GM23248 (cell line): ENCODE results near the gene AGER. TPM values are rescaled to one million over a fixed set of nuclear protein-coding genes. Genes with fewer than 3 reads are reported as not detected.
"Not testable (repeated sequence)": the region's sequence is repeated elsewhere in the genome, so short reads cannot be mapped to it uniquely, and the experiment has no call there.

Source experiments
- DNase-seq: peaks from one replicate; pipeline ENCODE4 v3.0.0-alpha.2; 2015
- H2AFZ ChIP-seq: fragments of 200-600 bp; sonication (generic); 2 replicates; pipeline ENCODE4 v1.6.1; 2016; ENCODE audit warnings: antibody characterized with exemption
- H3F3A ChIP-seq: fragments of 200-600 bp; sonication (generic); 2 replicates; pipeline ENCODE4 v1.6.1; 2016; ENCODE audit warnings: mild to moderate bottlenecking, antibody characterized with exemption, mixed run types; ENCODE audit not compliant: insufficient read depth
- H3K27ac ChIP-seq: fragments of 200-600 bp; sonication (generic); 2 replicates; pipeline ENCODE4 v1.5.1; 2016; ENCODE audit warnings: mild to moderate bottlenecking
- H3K27me3 ChIP-seq: fragments of 200-600 bp; sonication (generic); replicated peaks from 2 replicates; pipeline ENCODE4 v1.6.1; 2016; ENCODE audit warnings: mild to moderate bottlenecking; ENCODE audit not compliant: insufficient read depth
- H3K36me3 ChIP-seq: fragments of 200-600 bp; sonication (generic); 2 replicates; pipeline ENCODE4 v1.6.1; 2016; ENCODE audit warnings: low read depth, mild to moderate bottlenecking
- H3K4me1 ChIP-seq: fragments of 200-600 bp; sonication (generic); 2 replicates; pipeline ENCODE4 v1.6.1; 2016; ENCODE audit warnings: mild to moderate bottlenecking; ENCODE audit not compliant: insufficient read depth
- H3K4me2 ChIP-seq: fragments of 200-600 bp; sonication (generic); one replicate; pipeline ENCODE4 v1.6.1; 2016; ENCODE audit warnings: mild to moderate bottlenecking; ENCODE audit not compliant: unreplicated experiment
- H3K4me3 ChIP-seq: fragments of 200-600 bp; sonication (generic); 2 replicates; pipeline ENCODE4 v1.5.1; 2016; ENCODE audit warnings: mild to moderate bottlenecking
- H3K79me2 ChIP-seq: fragments of 200-600 bp; sonication (generic); 2 replicates; pipeline ENCODE4 v1.6.1; 2016; ENCODE audit warnings: mild to moderate bottlenecking; ENCODE audit not compliant: insufficient read depth
- H3K9ac ChIP-seq: fragments of 200-600 bp; sonication (generic); 2 replicates; pipeline ENCODE4 v1.6.1; 2016; ENCODE audit warnings: mild to moderate bottlenecking
- H3K9me2 ChIP-seq: fragments of 200-600 bp; sonication (generic); 2 replicates; pipeline ENCODE4 v1.6.1; 2016; ENCODE audit warnings: mixed run types, mild to moderate bottlenecking, moderate library complexity; ENCODE audit not compliant: insufficient read depth
- H3K9me3 ChIP-seq: fragments of 200-600 bp; sonication (generic); one replicate; pipeline ENCODE4 v1.6.1; 2017; ENCODE audit warnings: low read depth
- H4K20me1 ChIP-seq: fragments of 200-600 bp; sonication (generic); 2 replicates; pipeline ENCODE4 v1.6.0; 2016; ENCODE audit not compliant: insufficient read depth
- EZH2 ChIP-seq: fragments of 200-600 bp; sonication (generic); IDR thresholded peaks from 2 replicates; pipeline ENCODE4 v1.6.1; 2018; ENCODE audit warnings: antibody characterized with exemption, mild to moderate bottlenecking; ENCODE audit not compliant: insufficient read depth, poor library complexity, severe bottlenecking
- EZH2phosphoT487 ChIP-seq: fragments of 200-600 bp; sonication (generic); IDR thresholded peaks from 2 replicates; pipeline ENCODE4 v1.6.1; 2018; ENCODE audit warnings: antibody characterized with exemption, moderate library complexity, mild to moderate bottlenecking, low read depth; ENCODE audit not compliant: insufficient read depth
- WGBS, 2 experiments: methylation state at CpG; one replicate each; pipeline ENCODE4 v1.1.6; 2015 to 2017; ENCODE audit warnings: low lambda C conversion rate in 2 of 2, low coverage in 1 of 2; ENCODE audit errors: missing lambda C conversion rate in 2 of 2; 5-methylcytosine and 5-hydroxymethylcytosine counted together
- in situ Hi-C: fragments of 300-500 bp; cut with MboI; formaldehyde crosslinking; loops from 2 replicates; pipeline ENCODE4 v1.15.0; 2020
- polyA plus RNA-seq: library from polyadenylated mRNA; unstranded; fragments of >200 nt; fragmentation: Nextera tagmentation; extraction: Ambion mirVana; gene quantifications from 2 replicates; pipeline ENCODE4 v1.2.1, GENCODE V29; 2016
- total RNA-seq: library from RNA; depleted of rRNA; stranded (reverse); fragments of >200 nt; shearing (Covaris generic); gene quantifications from 2 replicates; pipeline ENCODE4 v1.2.3, GENCODE V29; 2014

AGER gene
- total and polyA plus RNA-seq, 2 experiments from 2014 or later: 0.22 to 1.4 TPM

GRCh38 chr6:32194388-32194787 lies 10.3 kb upstream of the AGER start:
- H3K4me1 ChIP-seq: peaks cover 28% of the 10 kb centered on the region
- peak overlapping the region; percentile 80; the same call in 1 of the 2 replicates for H3K4me3 ChIP-seq
- in situ Hi-C loops: no loop called here
- H3K9ac ChIP-seq: peak overlapping the region; percentile 89
- H3K4me2 ChIP-seq: peak overlapping the region; percentile 95
- peaks cover 12% of the 10 kb centered on the region for H3K79me2 ChIP-seq
- H3K27ac ChIP-seq: peak overlapping the region; percentile 91
- H3K36me3 ChIP-seq: no peaks in the 10 kb centered on the region
- no peaks in the 10 kb centered on the region for H3K9me3 ChIP-seq
- no peak for DNase-seq
- TF ChIP-seq EZH2phosphoT487 (no peak), EZH2 (no peak)
- peaks cover 13% of the 10 kb centered on the region for H3F3A ChIP-seq
- H4K20me1 ChIP-seq: no peaks in the 10 kb centered on the region
- no peaks in the 10 kb centered on the region for H3K9me2 ChIP-seq
- no peaks in the 10 kb centered on the region for H3K27me3 ChIP-seq
- H2AFZ ChIP-seq: peak overlapping the region; percentile 78; the same call in 1 of the 2 replicates
- 99% methylated on average over 4 of the region's 4 CpGs for WGBS, 2 experiments

- H3K4me3 ChIP-seq, in situ Hi-C loops, DNase-seq, H3K27me3 ChIP-seq, H3K9me3 ChIP-seq, H3K9me2 ChIP-seq, H3K36me3 ChIP-seq, H4K20me1 ChIP-seq: not testable (repeated sequence)
- H3K9ac ChIP-seq: peak overlapping the region; percentile 46; the same call in 1 of the 2 replicates
- peak overlapping the region; percentile 31 for H3K4me2 ChIP-seq
- 86 to 87% methylated on average over 13 of the region's 13 CpGs for WGBS, 2 experiments
- peak overlapping the region; percentile 24; the same call in 1 of the 2 replicates for H3K27ac ChIP-seq
- H3K4me1 ChIP-seq: peaks cover 28% of the 10 kb centered on the region
- peaks cover 13% of the 10 kb centered on the region for H3F3A ChIP-seq
- peak overlapping the region; percentile 77 for H2AFZ ChIP-seq
- peaks cover 24% of the 10 kb centered on the region for H3K79me2 ChIP-seq
These were observed 9.0 kb upstream of the AGER start for GRCh38 chr6:32193096-32193495.

GRCh38 chr6:32192608-32193039 lies 8.6 kb upstream of the AGER start, which contains the start of gene GPSM3:
TSS of gene GPSM3 (minus strand) at chr6:32192643. CDS start at chr6:32192513, 130 bp downstream.
- Histone ChIP-seq H3K9me3 (no peaks in the 10 kb centered on the region), H3K4me1 (peaks cover 28% of the 10 kb centered on the region), H3K4me2 (peak within 1 kb of the TSS; percentile 31), H3K9ac (peak within 1 kb of the TSS; percentile 46), H3K9me2 (no peaks in the 10 kb centered on the region), H3F3A (peaks cover 17% of the 10 kb centered on the region), H3K79me2 (peaks cover 29% of the 10 kb centered on the region), H3K4me3 (peak within 1 kb of the TSS; percentile 36; the same call in 1 of the 2 replicates), H3K36me3 (no peaks in the 10 kb centered on the region), H3K27ac (peak within 1 kb of the TSS; percentile 24), H4K20me1 (no peaks in the 10 kb centered on the region), H2AFZ (peak within 1 kb of the TSS; percentile 77), H3K27me3 (no peaks in the 10 kb centered on the region)
- DNase-seq: peak; percentile 25
- TF ChIP-seq EZH2 (no peak), EZH2phosphoT487 (no peak)
- 32 to 51% methylated on average over 3 to 5 of the region's 5 CpGs for WGBS, 2 experiments
- in situ Hi-C loops: no loop called here

- no peak for DNase-seq
- WGBS, 2 experiments: 77 to 80% methylated on average over 8 to 15 of the region's 15 CpGs
- H2AFZ ChIP-seq: peak overlapping the region; percentile 77
- H3K9ac ChIP-seq: peak overlapping the region; percentile 46; the same call in 1 of the 2 replicates
- no peaks in the 10 kb centered on the region for H3K9me2 ChIP-seq
- peaks cover 3% of the 10 kb centered on the region; the same call in 1 of the 2 replicates for H3K36me3 ChIP-seq
- no peaks in the 10 kb centered on the region for H3K27me3 ChIP-seq
- H3K79me2 ChIP-seq: peaks cover 36% of the 10 kb centered on the region
- in situ Hi-C loops: no loop called here
- peak overlapping the region; percentile 24; the same call in 1 of the 2 replicates for H3K27ac ChIP-seq
- H3K4me2 ChIP-seq: peak overlapping the region; percentile 31
- H3K4me1 ChIP-seq: peaks cover 26% of the 10 kb centered on the region
- peaks cover 23% of the 10 kb centered on the region for H3F3A ChIP-seq
- no peaks in the 10 kb centered on the region for H4K20me1 ChIP-seq
- TF ChIP-seq EZH2: no peak
- no peaks in the 10 kb centered on the region for H3K9me3 ChIP-seq
- no peak overlapping the region for H3K4me3 ChIP-seq
These were observed 7.9 kb upstream of the AGER start for GRCh38 chr6:32191696-32192607.
